PC-9 (cell line): ENCODE data around the gene CCDC9.

Source experiments
- CTCF ChIP-seq: fragments of 200-600 bp; sonication (generic); conservative IDR thresholded peaks from 2 replicates; pipeline ENCODE4 v1.6.1; 2017; ENCODE audit warnings: mixed run types, antibody characterized with exemption, mild to moderate bottlenecking, moderate library complexity
- EZH2 ChIP-seq: fragments of 200-600 bp; sonication (generic); IDR thresholded peaks from 2 replicates; pipeline ENCODE4 v1.8.0; 2017; ENCODE audit warnings: antibody characterized with exemption, low read depth

- TF ChIP-seq CTCF (no peak), EZH2 (no peak)
Observed at GRCh38 chr19:47236072-47236675, 20.2 kb upstream of the CCDC9 start.
